HCT116 (cell line): Measurements from ENCODE around the gene ALK. TPM values are rescaled to one million over a fixed set of nuclear protein-coding genes. Genes with fewer than 3 reads are reported as not detected.

Source experiments
- ATAC-seq: fragments of 200-7000 bp; cut with Tn5 transposase; 2 replicates; pipeline ENCODE4 v1.9.1; 2020; ENCODE audit warnings: mild to moderate bottlenecking, moderate library complexity
- BruUV-seq: library from RNA; stranded (reverse); fragments of 400-500 nt; replicated peaks from 2 replicates; lab custom pipeline; 2021; lab: Mats Ljungman, UMichigan
- CTCF ChIA-PET: fragments of 300-600 bp; sonication (Branson Sonifier 250); formaldehyde crosslinking; loops from one replicate; lab custom pipeline; 2021; ENCODE audit warnings: antibody characterized with exemption; lab: Charles Lee
- POLR2A ChIA-PET: fragments of 300-600, 350-600 bp; sonication (Branson Sonifier 250); formaldehyde crosslinking; loops from one replicate; lab custom pipeline; 2021; ENCODE audit warnings: antibody characterized with exemption; lab: Charles Lee
- RAD21 ChIA-PET, 2 experiments: fragments of 300-600 bp; sonication (Branson Sonifier 250); formaldehyde crosslinking; loops; one replicate each; lab custom pipeline; 2023; ENCODE audit warnings: low total read pairs in 2 of 2; ENCODE audit not compliant: uncharacterized antibody in 2 of 2, unreplicated experiment in 2 of 2, low non-redundant PET in 1 of 2; lab: Charles Lee
- DNase-seq: peaks from one replicate; pipeline ENCODE4 v3.0.0-alpha.2; 2010; ENCODE audit warnings: low read depth, low spot score
- H2AFZ ChIP-seq: fragments of 200-600 bp; shearing (Covaris generic), sonication (generic); 2 replicates; pipeline ENCODE4 v1.6.1; 2017; ENCODE audit warnings: low read depth, mixed run types, mixed read lengths, antibody characterized with exemption, low read length; ENCODE audit not compliant: poor library complexity, severe bottlenecking
- H3K27ac ChIP-seq: 2 replicates; pipeline ENCODE4 v1.5.1; 2012; ENCODE audit warnings: low read depth, low read length
- H3K27me3 ChIP-seq: fragments of 200-600 bp; sonication (generic); 2 replicates; pipeline ENCODE4 v1.6.1; 2016; ENCODE audit warnings: mixed run types, low read length, mixed read lengths; ENCODE audit not compliant: insufficient read depth
- H3K36me3 ChIP-seq, 2 experiments: fragments of 200-500 bp in 1 of 2; fragments of 200-600 bp in 1 of 2; sonication (Bioruptor generic) in 1 of 2; sonication (generic) in 1 of 2; 2 replicates each; pipeline versions ENCODE4 v1.5.1 to v1.6.1; 2014 to 2016; ENCODE audit warnings: low read length in 2 of 2, inconsistent platforms in 1 of 2, mixed read lengths in 1 of 2, mixed run types in 1 of 2; ENCODE audit not compliant: insufficient read depth in 2 of 2, control insufficient read depth in 1 of 2
- H3K4me1 ChIP-seq, 2 experiments: fragments of 200-600 bp in 1 of 2; sonication (generic) in 1 of 2; 2 replicates each; pipeline versions ENCODE4 v1.5.1 to v1.6.1; 2012 to 2017; ENCODE audit warnings: low read length in 2 of 2, inconsistent platforms in 1 of 2, mild to moderate bottlenecking in 1 of 2, mixed read lengths in 1 of 2, mixed run types in 1 of 2, moderate library complexity in 1 of 2; ENCODE audit not compliant: insufficient read depth in 2 of 2, control insufficient read depth in 1 of 2
- H3K4me2 ChIP-seq: fragments of 200-600 bp; sonication (generic); 2 replicates; pipeline ENCODE4 v1.6.1; 2017; ENCODE audit warnings: mixed run types, low read length, mixed read lengths
- H3K4me3 ChIP-seq, 2 experiments: fragments of 200-600 bp in 1 of 2; sonication (generic) in 1 of 2; replicated peaks in 1 of 2; 2 replicates each; pipeline ENCODE4 v1.5.1; 2011 to 2016; ENCODE audit warnings: low read length in 2 of 2, control low read depth in 1 of 2, low read depth in 1 of 2, mild to moderate bottlenecking in 1 of 2, mixed read lengths in 1 of 2, mixed run types in 1 of 2
- H3K79me2 ChIP-seq: fragments of 200-600 bp; sonication (generic); 2 replicates; pipeline ENCODE4 v1.6.1; 2017; ENCODE audit warnings: mild to moderate bottlenecking, mixed run types, low read length, moderate library complexity, mixed read lengths; ENCODE audit not compliant: insufficient read depth
- H3K9ac ChIP-seq: fragments of 200-600 bp; sonication (generic); 2 replicates; pipeline ENCODE4 v1.6.1; 2016; ENCODE audit warnings: low read length, mixed read lengths
- H3K9me2 ChIP-seq: fragments of 200-600 bp; sonication (generic), shearing (Covaris generic); 2 replicates; pipeline ENCODE4 v1.6.1; 2017; ENCODE audit warnings: mixed run types, mild to moderate bottlenecking, moderate library complexity; ENCODE audit not compliant: insufficient read depth
- H3K9me3 ChIP-seq, 2 experiments: fragments of 200-500 bp in 1 of 2; fragments of 200-600 bp in 1 of 2; sonication (Bioruptor generic) in 1 of 2; sonication (generic) in 1 of 2; 2 replicates each; pipeline ENCODE4 v1.6.1; 2014 to 2017; ENCODE audit warnings: low read length in 2 of 2, mixed read lengths in 2 of 2, inconsistent platforms in 1 of 2, low read depth in 1 of 2, mild to moderate bottlenecking in 1 of 2, mixed run types in 1 of 2, moderate library complexity in 1 of 2; ENCODE audit not compliant: control insufficient read depth in 1 of 2, insufficient read depth in 1 of 2
- H4K20me1 ChIP-seq: fragments of 200-600 bp; sonication (generic), shearing (Covaris generic); 2 replicates; pipeline ENCODE4 v1.6.1; 2017; ENCODE audit warnings: mixed run types, mild to moderate bottlenecking, moderate library complexity; ENCODE audit not compliant: insufficient read depth
- ATF3 ChIP-seq: IDR thresholded peaks from 2 replicates; pipeline ENCODE4 v1.6.1; 2012
- CTCF ChIP-seq, 3 experiments: fragments of 200-600 bp in 1 of 3; sonication (generic) in 1 of 3; IDR thresholded peaks in 2 of 3; conservative IDR thresholded peaks in 1 of 3; 2 replicates each; pipeline ENCODE4 v1.5.1; 2012 to 2017; ENCODE audit warnings: low read depth in 2 of 3, low read length in 2 of 3, antibody characterized with exemption in 1 of 3, borderline replicate concordance in 1 of 3, control low read depth in 1 of 3, mild to moderate bottlenecking in 1 of 3, mixed read lengths in 1 of 3, mixed run types in 1 of 3, moderate library complexity in 1 of 3; ENCODE audit not compliant: insufficient read depth in 1 of 3
- EGR1 ChIP-seq: IDR thresholded peaks from 2 replicates; pipeline ENCODE4 v1.6.1; 2012; ENCODE audit warnings: low read depth
- ELF1 ChIP-seq: IDR thresholded peaks from 2 replicates; pipeline ENCODE4 v1.6.1; 2012; ENCODE audit warnings: low read depth, borderline replicate concordance
- EZH2 ChIP-seq: fragments of 200-600 bp; sonication (generic); IDR thresholded peaks from 2 replicates; pipeline ENCODE4 v1.6.1; 2017; ENCODE audit warnings: antibody characterized with exemption, mixed run types
- EZH2phosphoT487 ChIP-seq: fragments of 200-600 bp; IDR thresholded peaks from 2 replicates; pipeline ENCODE4 v1.6.1; 2018; ENCODE audit warnings: antibody characterized with exemption, borderline replicate concordance
- FOSL1 ChIP-seq: IDR thresholded peaks from 2 replicates; pipeline ENCODE4 v1.6.1; 2012; ENCODE audit warnings: low read depth
- JUND ChIP-seq: IDR thresholded peaks from 2 replicates; pipeline ENCODE4 v1.6.1; 2012
- MAX ChIP-seq: IDR thresholded peaks from 2 replicates; pipeline ENCODE4 v1.6.1; 2012
- POLR2A ChIP-seq: IDR thresholded peaks from 2 replicates; pipeline ENCODE4 v1.7.0; 2011; ENCODE audit warnings: borderline replicate concordance; ENCODE audit not compliant: insufficient read depth, insufficient read length; ENCODE audit errors: extremely low read depth
- POLR2AphosphoS5 ChIP-seq: IDR thresholded peaks from 2 replicates; pipeline ENCODE4 v1.6.1; 2011; ENCODE audit warnings: mild to moderate bottlenecking, low read depth, low read length, moderate library complexity
- RAD21 ChIP-seq: IDR thresholded peaks from 2 replicates; pipeline ENCODE4 v1.6.1; 2012; ENCODE audit warnings: low read depth, mild to moderate bottlenecking
- SIN3A ChIP-seq: IDR thresholded peaks from 2 replicates; pipeline ENCODE4 v1.6.1; 2012; ENCODE audit warnings: low read depth
- SP1 ChIP-seq: IDR thresholded peaks from 2 replicates; pipeline ENCODE4 v1.6.1; 2012; ENCODE audit warnings: low read depth
- SRF ChIP-seq: IDR thresholded peaks from 2 replicates; pipeline ENCODE4 v1.6.1; 2012; ENCODE audit warnings: low read depth
- YY1 ChIP-seq: IDR thresholded peaks from 2 replicates; pipeline ENCODE4 v1.6.1; 2011; ENCODE audit warnings: low read length, low read depth, moderate library complexity, mild to moderate bottlenecking; ENCODE audit not compliant: insufficient replicate concordance; ENCODE audit errors: extremely low read depth
- ZFX ChIP-seq: fragments of 450-650 bp; IDR thresholded peaks from 2 replicates; pipeline ENCODE4 v1.6.1; 2017
- ZNF274 ChIP-seq: fragments of 200-500 bp; sonication (Bioruptor generic); IDR thresholded peaks from 2 replicates; pipeline ENCODE4 v1.6.1; 2014; ENCODE audit warnings: mild to moderate bottlenecking, low read depth, low read length, inconsistent platforms
- intact Hi-C: fragments of 100-400 bp; cut with micrococcal nuclease; formaldehyde crosslinking; loops from 2 replicates; pipeline ENCODE4 v1.10.0; 2022
- total RNA-seq: library from RNA; stranded (reverse); gene quantifications from one replicate; pipeline ENCODE4 v1.2.1, GENCODE V29; 2021; ENCODE audit not compliant: unreplicated experiment

Gene ALK
- total RNA-seq, 1 experiment from 2014 or later = not detected

GRCh38 chr2:29611261-29611660 is 310.1 kb downstream of the ALK start:
- H3K27me3 ChIP-seq = peaks cover 50% of the 10 kb centered on the region
- RAD21 ChIA-PET = no interaction called here
- POLR2A ChIA-PET = no interaction called here
- H3K79me2 ChIP-seq = no peaks in the 10 kb centered on the region
- DNase-seq = no peak
- no peak overlapping the region for H3K27ac ChIP-seq
- H3K4me3 ChIP-seq = no peak overlapping the region
- H3K9me2 ChIP-seq = no peaks in the 10 kb centered on the region
- H3K9me3 ChIP-seq = no peaks in the 10 kb centered on the region
- no peaks in the 10 kb centered on the region for H4K20me1 ChIP-seq
- no peak for TF ChIP-seq POLR2A
- no peak for TF ChIP-seq POLR2AphosphoS5
- no peak for TF ChIP-seq SRF
- no peak for TF ChIP-seq FOSL1
- no peak for TF ChIP-seq MAX
- no peak for TF ChIP-seq ZFX
- TF ChIP-seq SP1 = no peak
- no peak for TF ChIP-seq ELF1
- TF ChIP-seq EGR1 = no peak
- TF ChIP-seq ATF3 = no peak
- H3K4me1 ChIP-seq = no peaks in the 10 kb centered on the region
- H3K9ac ChIP-seq = no peak overlapping the region
- intact Hi-C loops = no loop called here
- H2AFZ ChIP-seq = no peak overlapping the region
- CTCF ChIA-PET = no interaction called here
- H3K36me3 ChIP-seq = no peaks in the 10 kb centered on the region
- BruUV-seq = no TSS peak
- no peak for ATAC-seq
- H3K4me2 ChIP-seq = no peak overlapping the region

GRCh38 chr2:29610569-29610968 is 310.8 kb downstream of the ALK start:
- Histone ChIP-seq H4K20me1 (no peaks in the 10 kb centered on the region), H3K4me1 (no peaks in the 10 kb centered on the region), H3K36me3 (no peaks in the 10 kb centered on the region), H3K4me2 (no peak overlapping the region), H3K9me2 (no peaks in the 10 kb centered on the region), H3K4me3 (no peak overlapping the region), H3K79me2 (no peaks in the 10 kb centered on the region), H3K27me3 (peaks cover 46% of the 10 kb centered on the region), H3K9me3 (no peaks in the 10 kb centered on the region), H2AFZ (no peak overlapping the region), H3K27ac (no peak overlapping the region), H3K9ac (no peak overlapping the region)
- ChIA-PET POLR2A (no interaction called here), RAD21 (no interaction called here), CTCF (no interaction called here)
- BruUV-seq = no TSS peak
- ATAC-seq (no peak), DNase-seq (no peak)
- intact Hi-C loops = no loop called here
- TF ChIP-seq JUND (no peak), YY1 (no peak), SIN3A (no peak), ZNF274 (no peak), SRF (no peak), POLR2A (no peak), EGR1 (no peak), EZH2phosphoT487 (no peak), CTCF (IDR thresholded peaks at IDR 0.05 in 2 of 3, conservative IDR thresholded peaks at IDR 0.05 in 1 of 3; ENCODE audit: borderline replicate concordance in 1 of 3, insufficient read depth in 1 of 3, low read depth in 2 of 3, low read length in 2 of 3) (no peak), EZH2 (no peak), ELF1 (no peak), MAX (no peak), ATF3 (no peak), RAD21 (no peak), FOSL1 (no peak)
